Skeletal muscle tissue (tissue), 4 donors: ENCODE data around the gene ARRDC2. TPM values are rescaled to one million over a fixed set of nuclear protein-coding genes. Genes with fewer than 3 reads are reported as not detected.

Experiments
- H3K27ac ChIP-seq: one replicate; pipeline ENCODE4 v1.7.0; 2013; ENCODE audit warnings: mild to moderate bottlenecking, low read depth, low read length, inconsistent platforms
- H3K27me3 ChIP-seq, 3 donors: one replicate each; pipeline ENCODE4 v1.7.0; 2013; ENCODE audit warnings: low read length in 3 of 3; ENCODE audit not compliant: control insufficient read depth in 3 of 3, insufficient read depth in 3 of 3
- H3K36me3 ChIP-seq, 3 donors: one replicate each; pipeline ENCODE4 v1.7.0; 2013; ENCODE audit warnings: low read length in 3 of 3; ENCODE audit not compliant: control insufficient read depth in 3 of 3, insufficient read depth in 3 of 3
- H3K4me1 ChIP-seq, 3 donors: one replicate each; pipeline ENCODE4 v1.7.0; 2013; ENCODE audit warnings: low read length in 3 of 3, mild to moderate bottlenecking in 3 of 3; ENCODE audit not compliant: control insufficient read depth in 3 of 3, insufficient read depth in 3 of 3
- H3K4me3 ChIP-seq, 3 donors: one replicate each; pipeline ENCODE4 v1.7.0; 2013; ENCODE audit warnings: low read length in 3 of 3
- H3K9ac ChIP-seq, 3 donors: one replicate each; pipeline ENCODE4 v1.7.0; 2013; ENCODE audit warnings: low read length in 3 of 3, mild to moderate bottlenecking in 3 of 3, moderate library complexity in 2 of 3, low read depth in 1 of 3
- H3K9me3 ChIP-seq, 3 donors: one replicate each; pipeline ENCODE4 v1.7.0; 2013; ENCODE audit warnings: low read length in 3 of 3; ENCODE audit not compliant: control insufficient read depth in 3 of 3
- total RNA-seq: library from RNA; depleted of rRNA; stranded (reverse); fragments of >200 nt; gene quantifications from one replicate; pipeline ENCODE4 v1.2.3, GENCODE V29; 2014
- donor health status: Osteomylitis.

Gene ARRDC2
- total RNA-seq, 1 donor from 2014 or later, result 5.7 TPM

GRCh38 chr19:18013210-18014111 is 5.5 kb downstream of the ARRDC2 start:
- Histone ChIP-seq H3K36me3 (peaks cover 43 to 49% (median 49%) of the 10 kb centered on the region in 3 donors), H3K4me1 (peaks cover 62 to 81% (median 80%) of the 10 kb centered on the region in 3 donors)

GRCh38 chr19:18014197-18014596 is 6.2 kb downstream of the ARRDC2 start:
- Histone ChIP-seq H3K9ac (peak overlapping the region; percentile 50 to 80 (median 76)), H3K27ac (peak overlapping the region; percentile 80), H3K27me3 (no peaks in the 10 kb centered on the region), H3K4me1 (peaks cover 56 to 76% (median 74%) of the 10 kb centered on the region in 3 donors), H3K9me3 (no peaks in the 10 kb centered on the region), H3K36me3 (peaks cover 37 to 49% (median 42%) of the 10 kb centered on the region in 3 donors), H3K4me3 (peak overlapping the region; percentile 15 to 58 (median 43))

More at GRCh38 chr19:18013210-18014111, 5.5 kb downstream of the ARRDC2 start:
- Histone ChIP-seq H3K4me3 (peak overlapping the region; percentile 15 to 69 (median 58)), H3K9ac (peak overlapping the region; percentile 50 to 80 (median 76)), H3K9me3 (no peaks in the 10 kb centered on the region), H3K27me3 (no peaks in the 10 kb centered on the region), H3K27ac (peak overlapping the region; percentile 80)

- Histone ChIP-seq H3K4me1 (peaks cover 53 to 72% (median 70%) of the 10 kb centered on the region in 3 donors), H3K36me3 (peaks cover 21 to 30% (median 23%) of the 10 kb centered on the region in 3 donors), H3K27ac (peak overlapping the region; percentile 93), H3K4me3 (peak overlapping the region in 1 of 3 donors; percentile 41), H3K9ac (peak overlapping the region in 2 of 3 donors; percentile 61 to 74), H3K9me3 (no peaks in the 10 kb centered on the region), H3K27me3 (no peaks in the 10 kb centered on the region)
Measured at GRCh38 chr19:18016209-18016910, 8.4 kb downstream of the ARRDC2 start.

GRCh38 chr19:18017275-18018083 is 9.5 kb downstream of the ARRDC2 start:
- H3K27ac ChIP-seq, result peak overlapping the region; percentile 93
- peak overlapping the region in 2 of 3 donors; percentile 29 to 56 for H3K4me3 ChIP-seq
- H3K36me3 ChIP-seq, result peaks cover 18 to 25% (median 20%) of the 10 kb centered on the region in 3 donors
- H3K27me3 ChIP-seq, result no peaks in the 10 kb centered on the region
- peaks cover 61 to 78% (median 77%) of the 10 kb centered on the region in 3 donors for H3K4me1 ChIP-seq
- H3K9me3 ChIP-seq, result no peaks in the 10 kb centered on the region
- H3K9ac ChIP-seq, result peak overlapping the region in 2 of 3 donors; percentile 69 to 74

- H3K9me3 ChIP-seq, result no peaks in the 10 kb centered on the region
- peak overlapping the region; percentile 48 to 88 (median 74) for H3K9ac ChIP-seq
- peak overlapping the region in 2 of 3 donors; percentile 38 to 52 for H3K4me3 ChIP-seq
- peaks cover 54 to 74% (median 68%) of the 10 kb centered on the region in 3 donors for H3K4me1 ChIP-seq
- H3K27ac ChIP-seq, result peak overlapping the region; percentile 87
- H3K36me3 ChIP-seq, result peaks cover 2 to 3% (median 2%) of the 10 kb centered on the region in 3 donors
- no peaks in the 10 kb centered on the region for H3K27me3 ChIP-seq
Measured at GRCh38 chr19:18020212-18021085, 12.5 kb downstream of the ARRDC2 start.

GRCh38 chr19:18021121-18021755 is 13.3 kb downstream of the ARRDC2 start:
- Histone ChIP-seq H3K27ac (peak overlapping the region; percentile 87), H3K4me1 (peaks cover 52 to 68% (median 64%) of the 10 kb centered on the region in 3 donors), H3K36me3 (no peaks in the 10 kb centered on the region), H3K9me3 (no peaks in the 10 kb centered on the region), H3K27me3 (no peaks in the 10 kb centered on the region), H3K4me3 (peak overlapping the region; percentile 36 to 52 (median 42)), H3K9ac (peak overlapping the region; percentile 48 to 88 (median 74))

- Histone ChIP-seq H3K27ac (peak overlapping the region; percentile 87), H3K27me3 (no peaks in the 10 kb centered on the region), H3K9me3 (no peaks in the 10 kb centered on the region), H3K4me1 (peaks cover 39 to 51% (median 45%) of the 10 kb centered on the region in 3 donors), H3K36me3 (no peaks in the 10 kb centered on the region), H3K9ac (peak overlapping the region; percentile 70 to 85 (median 70)), H3K4me3 (peak overlapping the region; percentile 30 to 60 (median 39))
Measured at GRCh38 chr19:18023622-18024251, 15.8 kb downstream of the ARRDC2 start.

GRCh38 chr19:18027151-18027550 is 19.2 kb downstream of the ARRDC2 start:
- H3K9ac ChIP-seq, result no peak overlapping the region
- peaks cover 26 to 52% (median 45%) of the 10 kb centered on the region in 3 donors for H3K4me1 ChIP-seq
- H3K27ac ChIP-seq, result no peak overlapping the region
- no peaks in the 10 kb centered on the region for H3K27me3 ChIP-seq
- H3K4me3 ChIP-seq, result no peak overlapping the region
- H3K9me3 ChIP-seq, result no peaks in the 10 kb centered on the region
- H3K36me3 ChIP-seq, result no peaks in the 10 kb centered on the region
